Spleen (tissue), 11 donors: ENCODE results near the gene VAV1. TPM values are rescaled to one million over a fixed set of nuclear protein-coding genes. Genes with fewer than 3 reads are reported as not detected.
A peak's percentile ranks its signal among the peaks of the same experiment; 100 is the strongest.
"Not testable (repeated sequence)": the region's sequence is repeated elsewhere in the genome, so short reads cannot be mapped to it uniquely, and the experiment has no call there.

ENCODE experiments used
- DNase-seq: peaks from one replicate; pipeline ENCODE4 v3.0.0-alpha.2; 2020
- H3K27ac ChIP-seq, 8 donors: fragments of 200-600 bp; sonication (generic) in 7 of 8; 1 replicate in 4 of 8; 2 replicates in 4 of 8; pipeline versions ENCODE4 v1.5.0 to v1.8.0; 2016 to 2021; ENCODE audit warnings: inconsistent platforms in 4 of 8, mild to moderate bottlenecking in 4 of 8, moderate library complexity in 1 of 8
- H3K27me3 ChIP-seq, 7 donors: fragments of 200-600 bp; sonication (generic) in 6 of 7; replicated peaks in 1 of 7; 1 replicate in 4 of 7; 2 replicates in 3 of 7; pipeline versions ENCODE4 v1.5.0 to v1.8.0; 2016 to 2021; ENCODE audit warnings: inconsistent platforms in 3 of 7, mild to moderate bottlenecking in 1 of 7
- H3K36me3 ChIP-seq, 6 donors: fragments of 200-600 bp; sonication (generic) in 5 of 6; 1 replicate in 4 of 6; 2 replicates in 2 of 6; pipeline versions ENCODE4 v1.5.0 to v1.8.0; 2016 to 2021; ENCODE audit warnings: inconsistent platforms in 2 of 6
- H3K4me1 ChIP-seq, 6 donors: fragments of 200-600 bp; sonication (generic) in 5 of 6; 1 replicate in 3 of 6; 2 replicates in 3 of 6; pipeline versions ENCODE4 v1.5.0 to v1.8.0; 2016 to 2021; ENCODE audit warnings: inconsistent platforms in 3 of 6
- H3K4me3 ChIP-seq, 8 donors: fragments of 200-600 bp; sonication (generic) in 7 of 8; 1 replicate in 4 of 8; 2 replicates in 4 of 8; pipeline versions ENCODE4 v1.5.0 to v1.8.0; 2016 to 2021; ENCODE audit warnings: inconsistent platforms in 4 of 8, mild to moderate bottlenecking in 4 of 8, moderate library complexity in 2 of 8
- H3K9me3 ChIP-seq, 8 donors: fragments of 200-600 bp; sonication (generic) in 7 of 8; 1 replicate in 4 of 8; 2 replicates in 4 of 8; pipeline versions ENCODE4 v1.5.0 to v1.8.0; 2016 to 2021; ENCODE audit warnings: inconsistent platforms in 4 of 8
- POLR2A ChIP-seq, 3 donors: fragments of 450-650 bp; IDR thresholded peaks; one replicate each; pipeline ENCODE4 v1.5.1; 2017; ENCODE audit warnings: antibody characterized with exemption in 3 of 3, mild to moderate bottlenecking in 1 of 3
- POLR2AphosphoS5 ChIP-seq, 3 donors: sonication (generic); formaldehyde crosslinking; IDR thresholded peaks; one replicate each; pipeline ENCODE4 v1.5.1; 2017; ENCODE audit warnings: antibody characterized with exemption in 3 of 3
- WGBS, 5 donors: extraction: QIAGEN DNeasy Blood & Tissue Kit in 3 of 5; methylation state at CpG; one replicate each; pipeline versions ENCODE4 v1.1.5 to v1.1.7; 2013 to 2018; 5-methylcytosine and 5-hydroxymethylcytosine counted together
- intact Hi-C: fragments of 100-400 bp; cut with DNase I; formaldehyde crosslinking; loops from one replicate; pipeline ENCODE4 v1.15.0; 2023; ENCODE audit warnings: low total_unique reads
- polyA plus RNA-seq, 3 donors: library from polyadenylated mRNA; stranded (reverse); fragments of 200-250 nt; gene quantifications; one replicate each; pipeline ENCODE4 v1.2.1, GENCODE V29; 2013
- total RNA-seq, 7 donors: library from RNA; depleted of rRNA in 3 of 7; stranded (reverse); fragments of >200 nt in 3 of 7; fragmentation: NEBNext Ultra II Directional in 4 of 7; extraction: Animal tissue kit (Norgen Biotek cat#: 25700) in 4 of 7; gene quantifications; one replicate each; pipeline versions ENCODE4 v1.1.0 to v1.2.1, GENCODE V29; 2016 to 2021
- TF ChIP-seq, protein P1 (sequence below), 11 experiments: fragments of 200-600 bp in 7 of 11; fragments of 450-650 bp in 4 of 11; sonication (generic) in 4 of 11; IDR thresholded peaks in 8 of 11; conservative IDR thresholded peaks in 3 of 11; 1 replicate in 7 of 11; 2 replicates in 4 of 11; pipeline versions ENCODE4 v1.4.0 to v1.8.0; 2016 to 2021; ENCODE audit warnings: antibody characterized with exemption in 11 of 11, inconsistent platforms in 4 of 11, mild to moderate bottlenecking in 1 of 11
- donor health status: healthy with polysubstance abuse.
- donor health status: DM: no; HTN: no; CAD: no; lungs with moderate emphysema.
- donor health status: DM: no; HTN: no; CAD: no.
- donor health status: Bipolar disorder and iron deficiency.
- donor health status: healthy.
- donor health status: DM: no; HTN: no; CAD: no.
- donor health status: DM: yes; HTN: yes; CAD: no.

The VAV1 gene
- total and polyA plus RNA-seq, 10 donors, result 34.8 to 151 (median 83.1) TPM

DNA sequence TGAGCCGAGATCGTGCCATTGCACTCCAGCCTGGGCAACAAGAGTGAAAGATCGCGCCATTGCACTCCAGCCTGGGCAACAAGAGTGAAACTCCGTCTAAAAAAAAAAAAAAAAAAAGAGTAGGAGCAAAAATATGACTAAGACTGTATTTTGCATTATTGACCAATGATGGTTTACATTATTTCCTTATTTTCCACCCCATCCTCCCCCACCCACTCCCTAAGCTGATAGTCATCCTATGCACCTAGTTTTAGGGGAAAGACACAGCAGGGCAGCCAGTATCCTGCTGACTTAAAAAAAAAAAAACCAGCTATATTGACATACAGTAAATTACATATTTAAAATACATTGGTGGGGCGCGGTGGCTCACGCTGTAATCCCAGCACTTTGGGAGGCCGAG is 25.1 kb downstream of the VAV1 start:
- Histone ChIP-seq H3K9me3 (peaks cover 0 to 12% (median 10%) of the 10 kb centered on the region in 8 donors), H3K4me3 (no peak overlapping the region), H3K4me1 (peaks cover 4 to 98% (median 49%) of the 10 kb centered on the region in 6 donors), H3K36me3 (peaks cover 0 to 40% (median 2%) of the 10 kb centered on the region in 6 donors), H3K27ac (peak overlapping the region in 3 of 8 donors; percentile 26 to 51 (median 42)), H3K27me3 (no peaks in the 10 kb centered on the region)
- intact Hi-C loops, result no loop called here
- TF ChIP-seq POLR2A (IDR thresholded peaks at IDR 0.05) (no peak), POLR2AphosphoS5 (IDR thresholded peaks at IDR 0.05) (no peak)
- TF ChIP-seq, protein P1, sequence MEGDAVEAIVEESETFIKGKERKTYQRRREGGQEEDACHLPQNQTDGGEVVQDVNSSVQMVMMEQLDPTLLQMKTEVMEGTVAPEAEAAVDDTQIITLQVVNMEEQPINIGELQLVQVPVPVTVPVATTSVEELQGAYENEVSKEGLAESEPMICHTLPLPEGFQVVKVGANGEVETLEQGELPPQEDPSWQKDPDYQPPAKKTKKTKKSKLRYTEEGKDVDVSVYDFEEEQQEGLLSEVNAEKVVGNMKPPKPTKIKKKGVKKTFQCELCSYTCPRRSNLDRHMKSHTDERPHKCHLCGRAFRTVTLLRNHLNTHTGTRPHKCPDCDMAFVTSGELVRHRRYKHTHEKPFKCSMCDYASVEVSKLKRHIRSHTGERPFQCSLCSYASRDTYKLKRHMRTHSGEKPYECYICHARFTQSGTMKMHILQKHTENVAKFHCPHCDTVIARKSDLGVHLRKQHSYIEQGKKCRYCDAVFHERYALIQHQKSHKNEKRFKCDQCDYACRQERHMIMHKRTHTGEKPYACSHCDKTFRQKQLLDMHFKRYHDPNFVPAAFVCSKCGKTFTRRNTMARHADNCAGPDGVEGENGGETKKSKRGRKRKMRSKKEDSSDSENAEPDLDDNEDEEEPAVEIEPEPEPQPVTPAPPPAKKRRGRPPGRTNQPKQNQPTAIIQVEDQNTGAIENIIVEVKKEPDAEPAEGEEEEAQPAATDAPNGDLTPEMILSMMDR (IDR thresholded peaks at IDR 0.05 in 8 of 11, conservative IDR thresholded peaks at IDR 0.05 in 3 of 11), result no peak
- no peak for DNase-seq
- WGBS, 5 donors, result 77 to 86% (median 84%) methylated on average over 9 of the region's 9 CpGs

GRCh38 chr19:6800160-6800790 is 27.8 kb downstream of the VAV1 start:
- Histone ChIP-seq H3K27ac (peak overlapping the region in 7 of 8 donors; percentile 29 to 94 (median 87)), H3K4me3 (peak overlapping the region in 2 of 8 donors; percentile 46 to 68), H3K36me3 (peaks cover 0 to 16% (median under 1%) of the 10 kb centered on the region in 6 donors), H3K4me1 (peaks cover 4 to 100% (median 64%) of the 10 kb centered on the region in 6 donors)
- H3K27me3 ChIP-seq, DNase-seq, H3K9me3 ChIP-seq, intact Hi-C loops: not testable (repeated sequence)
- WGBS, 5 donors, result 63 to 66% (median 65%) methylated on average over 14 of the region's 14 CpGs

DNA sequence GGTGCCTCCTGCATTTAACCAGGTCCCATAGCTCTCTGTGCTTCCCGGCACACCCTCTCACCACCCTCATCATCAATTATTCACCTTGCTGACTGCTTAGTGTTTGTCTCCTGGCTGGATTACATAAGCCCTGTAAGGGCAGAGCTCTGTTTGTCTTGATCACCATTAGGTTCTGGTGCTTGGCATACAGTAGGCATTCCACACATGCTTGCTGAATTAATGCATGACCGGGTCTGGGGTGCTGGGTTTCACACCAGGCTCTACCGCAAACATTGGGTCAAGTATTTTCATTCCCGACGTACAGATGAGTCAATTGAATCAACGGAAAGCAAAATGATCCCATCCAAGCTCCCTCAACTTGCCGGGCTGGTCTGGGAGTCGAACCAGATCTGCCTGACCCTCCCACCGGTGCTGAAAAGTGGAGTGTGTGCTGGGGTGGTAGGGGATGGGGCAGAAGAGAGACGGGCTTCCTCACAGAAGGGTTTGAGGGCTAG is 28.5 kb downstream of the VAV1 start:
- peaks cover 0 to 13% (median 0%) of the 10 kb centered on the region in 6 donors for H3K36me3 ChIP-seq
- WGBS, 5 donors, result 12 to 24% (median 22%) methylated on average over 6 to 10 of the region's 10 CpGs
- no peaks in the 10 kb centered on the region for H3K27me3 ChIP-seq
- peak overlapping the region; percentile 66 to 94 (median 85) for H3K27ac ChIP-seq
- intact Hi-C loops, result no loop called here
- no peak for DNase-seq
- H3K4me3 ChIP-seq, result peak overlapping the region; percentile 14 to 68 (median 44)
- H3K4me1 ChIP-seq, result peaks cover 4 to 97% (median 65%) of the 10 kb centered on the region in 6 donors
- H3K9me3 ChIP-seq, result no peaks in the 10 kb centered on the region
- TF ChIP-seq, protein P1 (IDR thresholded peaks at IDR 0.05 in 8 of 11, conservative IDR thresholded peaks at IDR 0.05 in 3 of 11), result no peak
- no peak for TF ChIP-seq POLR2A (IDR thresholded peaks at IDR 0.05)
- no peak for TF ChIP-seq POLR2AphosphoS5 (IDR thresholded peaks at IDR 0.05)

DNA sequence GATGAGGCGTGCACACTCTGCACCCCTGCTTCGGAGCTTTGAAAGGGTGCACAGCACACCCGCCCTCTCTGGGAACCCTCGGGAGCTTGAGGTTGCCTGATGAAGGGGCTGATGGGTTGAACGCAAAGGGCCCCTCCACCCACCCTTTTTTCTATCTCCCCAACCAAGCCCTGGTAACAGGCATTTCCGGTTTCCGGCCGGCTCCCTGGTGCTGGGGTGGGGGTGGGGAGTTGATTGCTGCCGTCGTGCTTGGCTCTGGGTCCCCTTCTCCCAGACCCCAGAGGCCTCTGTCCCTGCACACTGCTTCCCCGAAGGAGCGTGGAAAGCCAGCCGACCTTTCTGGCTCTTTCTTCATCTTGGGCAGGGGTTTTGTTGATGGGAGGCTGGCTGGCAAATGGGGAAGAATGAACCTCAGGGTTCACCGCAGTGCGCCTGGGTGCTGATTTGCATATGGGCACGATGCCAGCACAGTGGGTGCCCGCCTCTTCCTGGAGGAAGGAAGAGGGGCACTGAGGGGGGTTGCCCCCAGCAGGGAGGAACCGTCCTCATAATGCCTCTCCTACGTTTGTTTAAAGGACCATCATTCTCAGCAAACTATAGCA is 29.1 kb downstream of the VAV1 start:
- TF ChIP-seq POLR2AphosphoS5 (IDR thresholded peaks at IDR 0.05) (peak; percentile 87 to 96 (median 88)), POLR2A (IDR thresholded peaks at IDR 0.05) (peak in 1 of 3 donors; percentile 30)
- TF ChIP-seq, protein P1 (IDR thresholded peaks at IDR 0.05 in 8 of 11, conservative IDR thresholded peaks at IDR 0.05 in 3 of 11), result no peak
- Histone ChIP-seq H3K4me1 (peaks cover 4 to 97% (median 65%) of the 10 kb centered on the region in 6 donors), H3K36me3 (peaks cover 0 to 13% (median 0%) of the 10 kb centered on the region in 6 donors), H3K27me3 (no peaks in the 10 kb centered on the region), H3K4me3 (peak overlapping the region; percentile 14 to 68 (median 44)), H3K27ac (peak overlapping the region; percentile 66 to 94 (median 85)), H3K9me3 (no peaks in the 10 kb centered on the region)
- intact Hi-C loops, result no loop called here
- peak; percentile 96 for DNase-seq
- 1 to 8% (median 1%) methylated on average over 12 to 19 of the region's 19 CpGs for WGBS, 5 donors
